ENCODE data around the gene SLC43A1. TPM values are rescaled to one million over a fixed set of nuclear protein-coding genes. Genes with fewer than 3 reads are reported as not detected.

SLC43A1 gene
- total and polyA plus RNA-seq, 8 donors, result 11.7 to 25.3 (median 18.0) TPM

GRCh38 chr11:57512646-57513451 is 2.7 kb downstream of the SLC43A1 start:
- no peak for ATAC-seq
- TF ChIP-seq, protein P1, sequence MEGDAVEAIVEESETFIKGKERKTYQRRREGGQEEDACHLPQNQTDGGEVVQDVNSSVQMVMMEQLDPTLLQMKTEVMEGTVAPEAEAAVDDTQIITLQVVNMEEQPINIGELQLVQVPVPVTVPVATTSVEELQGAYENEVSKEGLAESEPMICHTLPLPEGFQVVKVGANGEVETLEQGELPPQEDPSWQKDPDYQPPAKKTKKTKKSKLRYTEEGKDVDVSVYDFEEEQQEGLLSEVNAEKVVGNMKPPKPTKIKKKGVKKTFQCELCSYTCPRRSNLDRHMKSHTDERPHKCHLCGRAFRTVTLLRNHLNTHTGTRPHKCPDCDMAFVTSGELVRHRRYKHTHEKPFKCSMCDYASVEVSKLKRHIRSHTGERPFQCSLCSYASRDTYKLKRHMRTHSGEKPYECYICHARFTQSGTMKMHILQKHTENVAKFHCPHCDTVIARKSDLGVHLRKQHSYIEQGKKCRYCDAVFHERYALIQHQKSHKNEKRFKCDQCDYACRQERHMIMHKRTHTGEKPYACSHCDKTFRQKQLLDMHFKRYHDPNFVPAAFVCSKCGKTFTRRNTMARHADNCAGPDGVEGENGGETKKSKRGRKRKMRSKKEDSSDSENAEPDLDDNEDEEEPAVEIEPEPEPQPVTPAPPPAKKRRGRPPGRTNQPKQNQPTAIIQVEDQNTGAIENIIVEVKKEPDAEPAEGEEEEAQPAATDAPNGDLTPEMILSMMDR (IDR thresholded peaks at IDR 0.05), result no peak
- Histone ChIP-seq H3K9me3 (no peaks in the 10 kb centered on the region), H3K36me3 (no peaks in the 10 kb centered on the region), H3K4me1 (peaks cover 0 to 28% of the 10 kb centered on the region in 2 donors), H3K4me3 (no peak overlapping the region), H3K27ac (no peak overlapping the region), H3K27me3 (no peaks in the 10 kb centered on the region)
- DNase-seq, result no peak
- intact Hi-C loops (cut with DNase I), result no loop called here

GRCh38 chr11:57511741-57512430 is 3.6 kb downstream of the SLC43A1 start:
- Histone ChIP-seq H3K4me1 (peaks cover 0 to 28% of the 10 kb centered on the region in 2 donors), H3K9me3 (no peaks in the 10 kb centered on the region), H3K4me3 (no peak overlapping the region), H3K27ac (no peak overlapping the region), H3K27me3 (no peaks in the 10 kb centered on the region), H3K36me3 (no peaks in the 10 kb centered on the region)
- ATAC-seq (no peak), DNase-seq (no peak)
- TF ChIP-seq, protein P1 (IDR thresholded peaks at IDR 0.05), result no peak
- intact Hi-C loops (cut with DNase I), result no loop called here

DNA sequence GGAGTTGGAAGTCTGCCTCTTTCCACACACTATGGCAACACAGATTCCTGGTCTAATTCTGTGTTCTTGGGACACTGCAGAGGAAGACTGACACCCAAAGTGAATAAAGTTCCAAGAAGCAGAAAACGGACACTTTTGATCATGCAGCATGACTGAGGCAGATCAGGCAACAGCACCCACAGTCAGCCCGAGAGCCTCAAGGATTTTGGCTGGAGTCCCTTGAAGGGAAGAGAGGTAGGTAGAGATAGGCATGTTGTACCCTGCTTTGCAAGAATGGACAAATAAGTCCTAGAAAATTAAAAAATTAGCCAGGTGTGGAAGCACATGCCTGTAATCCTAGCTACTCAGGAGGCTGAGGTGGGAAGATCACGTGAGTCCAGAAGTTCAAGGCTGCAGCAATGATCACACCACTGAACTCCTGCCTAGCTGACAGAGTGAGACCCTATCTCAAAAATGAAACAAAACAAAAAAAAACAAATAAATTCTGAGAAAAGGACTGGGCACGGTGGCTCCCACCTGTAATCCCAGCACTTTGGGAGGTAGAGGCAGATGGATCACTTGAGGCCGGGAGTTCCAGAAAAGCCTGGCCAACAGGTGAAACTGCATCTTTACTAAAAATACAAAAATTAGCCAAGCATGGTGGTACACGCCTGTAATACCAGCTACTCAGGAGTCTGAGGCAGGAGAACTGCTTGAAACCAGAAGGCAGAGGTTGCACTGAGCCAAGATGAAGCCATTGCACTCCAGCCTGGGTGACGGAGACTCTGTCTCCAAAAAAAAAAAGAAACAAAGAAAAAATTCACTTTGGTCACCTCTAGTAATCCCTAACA is 6.9 kb downstream of the SLC43A1 start:
- no peaks in the 10 kb centered on the region for H3K27me3 ChIP-seq
- H3K4me1 ChIP-seq, result peaks cover 0 to 1% of the 10 kb centered on the region in 2 donors
- H3K36me3 ChIP-seq, result peaks cover 0 to 3% of the 10 kb centered on the region in 2 donors
- intact Hi-C loops (cut with DNase I), result no loop called here
- H3K4me3 ChIP-seq, result no peak overlapping the region
- ATAC-seq (no peak), DNase-seq (no peak)
- H3K27ac ChIP-seq, result no peak overlapping the region
- TF ChIP-seq, protein P1 (IDR thresholded peaks at IDR 0.05), result no peak
- H3K9me3 ChIP-seq, result no peaks in the 10 kb centered on the region

GRCh38 chr11:57506522-57506921 is 9.0 kb downstream of the SLC43A1 start:
- H3K27me3 ChIP-seq, result no peaks in the 10 kb centered on the region
- H3K4me1 ChIP-seq, result no peaks in the 10 kb centered on the region
- no peaks in the 10 kb centered on the region for H3K9me3 ChIP-seq
- TF ChIP-seq, protein P1 (IDR thresholded peaks at IDR 0.05), result no peak
- DNase-seq (no peak), ATAC-seq (no peak)
- no peak overlapping the region for H3K27ac ChIP-seq
- no peak overlapping the region for H3K4me3 ChIP-seq
- intact Hi-C loops (cut with DNase I), result no loop called here
- peaks cover 0 to 3% of the 10 kb centered on the region in 2 donors for H3K36me3 ChIP-seq

Measured in left lung (tissue), 10 donors.